Fibroblast of upper back skin (primary cell): Measurements from ENCODE around the gene VPS13D.
A peak's percentile ranks its signal among the peaks of the same experiment; 100 is the strongest.

ENCODE experiments used
- DNase-seq: peaks from one replicate; pipeline ENCODE4 v3.0.0-alpha.2; 2013

The VPS13D gene

GRCh38 chr1:12231276-12231595 is 1.4 kb downstream of the VPS13D start:
- DNase-seq, result no peak

GRCh38 chr1:12232221-12232620 is 2.4 kb downstream of the VPS13D start:
- no peak for DNase-seq

- no peak for DNase-seq
Measured at GRCh38 chr1:12244078-12244477, 14.2 kb downstream of the VPS13D start.

- DNase-seq, result no peak
Measured at GRCh38 chr1:12244585-12244984, 14.8 kb downstream of the VPS13D start.

- DNase-seq, result no peak
Measured at GRCh38 chr1:12245116-12245515, 15.3 kb downstream of the VPS13D start.

GRCh38 chr1:12245733-12246132 is 15.9 kb downstream of the VPS13D start:
- no peak for DNase-seq

- DNase-seq, result no peak
Measured at GRCh38 chr1:12246584-12246983, 16.8 kb downstream of the VPS13D start.

GRCh38 chr1:12249181-12249580 is 19.4 kb downstream of the VPS13D start:
- peak; percentile 32 for DNase-seq

GRCh38 chr1:12249748-12250147 is 19.9 kb downstream of the VPS13D start:
- no peak for DNase-seq

GRCh38 chr1:12251442-12251841 is 21.6 kb downstream of the VPS13D start:
- DNase-seq, result peak; percentile 19

- DNase-seq, result no peak
Measured at GRCh38 chr1:12255913-12256312, 26.1 kb downstream of the VPS13D start.

GRCh38 chr1:12258272-12258671 is 28.4 kb downstream of the VPS13D start:
- no peak for DNase-seq

GRCh38 chr1:12269351-12269750 is 39.5 kb downstream of the VPS13D start:
- DNase-seq, result no peak

GRCh38 chr1:12271033-12271432 is 41.2 kb downstream of the VPS13D start:
- no peak for DNase-seq

GRCh38 chr1:12272770-12273169 is 42.9 kb downstream of the VPS13D start:
- DNase-seq, result no peak

GRCh38 chr1:12275370-12275769 is 45.5 kb downstream of the VPS13D start:
- peak; percentile 8 for DNase-seq

- DNase-seq, result peak; percentile 40
Measured at GRCh38 chr1:12276225-12276624, 46.4 kb downstream of the VPS13D start.

GRCh38 chr1:12279003-12279402 is 49.2 kb downstream of the VPS13D start:
- no peak for DNase-seq

- DNase-seq, result no peak
Measured at GRCh38 chr1:12279728-12280464, 50.1 kb downstream of the VPS13D start.

- DNase-seq, result no peak
Measured at GRCh38 chr1:12282142-12282541, 52.3 kb downstream of the VPS13D start.

GRCh38 chr1:12284486-12284885 is 54.7 kb downstream of the VPS13D start:
- no peak for DNase-seq

GRCh38 chr1:12285496-12286143 is 55.8 kb downstream of the VPS13D start:
- peak; percentile 4 for DNase-seq

GRCh38 chr1:12287869-12288268 is 58.0 kb downstream of the VPS13D start:
- DNase-seq, result no peak

GRCh38 chr1:12290828-12291227 is 61.0 kb downstream of the VPS13D start:
- DNase-seq, result no peak

- DNase-seq, result no peak
Measured at GRCh38 chr1:12293416-12293815, 63.6 kb downstream of the VPS13D start.
